ENCODE data around the gene NAA35.

Gene NAA35

GRCh38 chr9:86034863-86035734 lies 94.2 kb downstream of the NAA35 start:
- ChIA-PET POLR2A (interaction anchor here (0.6 kb wide), 1 partner anchor 167 kb away, joined by 5 read pairs; no protein-coding TSS in a partner anchor), CTCF (interaction anchor here (0.9 to 1.0 kb wide), 2 partner anchors 12 to 22 kb away, joined by 3 read pairs; no protein-coding TSS in a partner anchor)
- DNase-seq (ENCODE audit: extremely low spot score) = peak; percentile 64
- peak; percentile 52 for TF ChIP-seq CTCF (IDR thresholded peaks at IDR 0.05; ENCODE audit: control extremely low read depth, extremely low read depth, low read depth, missing control alignments)

- no peak for TF ChIP-seq CTCF (IDR thresholded peaks at IDR 0.05; ENCODE audit: control extremely low read depth, extremely low read depth, low read depth, missing control alignments)
- POLR2A ChIA-PET = interaction anchor here (0.6 kb wide), 1 partner anchor 166 kb away, joined by 5 read pairs; no protein-coding TSS in a partner anchor
- CTCF ChIA-PET = interaction anchor here (0.9 to 1.0 kb wide), 2 partner anchors 11 to 21 kb away, joined by 3 read pairs; no protein-coding TSS in a partner anchor
- no peak for DNase-seq (ENCODE audit: extremely low spot score)
Measured at GRCh38 chr9:86035827-86036440, 95.0 kb downstream of the NAA35 start.

- POLR2A ChIA-PET = no interaction called here
- DNase-seq (ENCODE audit: extremely low spot score) = no peak
- CTCF ChIA-PET = no interaction called here
- TF ChIP-seq CTCF (IDR thresholded peaks at IDR 0.05; ENCODE audit: control extremely low read depth, extremely low read depth, low read depth, missing control alignments) = no peak
Measured at GRCh38 chr9:86036555-86036954, 95.6 kb downstream of the NAA35 start.

- TF ChIP-seq CTCF (IDR thresholded peaks at IDR 0.05; ENCODE audit: control extremely low read depth, extremely low read depth, low read depth, missing control alignments) = no peak
- DNase-seq (ENCODE audit: extremely low spot score) = no peak
- ChIA-PET POLR2A (no interaction called here), CTCF (interaction anchor here (1.0 to 1.2 kb wide), 2 partner anchors 34 to 162 kb away, joined by 3 read pairs; no protein-coding TSS in a partner anchor)
Measured at GRCh38 chr9:86039991-86040860, 99.3 kb downstream of the NAA35 start.

GRCh38 chr9:86040861-86041155 lies 99.9 kb downstream of the NAA35 start:
- ChIA-PET POLR2A (no interaction called here), CTCF (interaction anchor here (1.2 to 1.5 kb wide), 2 partner anchors 22 to 34 kb away, joined by 3 to 4 read pairs; no protein-coding TSS in a partner anchor)
- TF ChIP-seq CTCF (IDR thresholded peaks at IDR 0.05; ENCODE audit: control extremely low read depth, extremely low read depth, low read depth, missing control alignments) = no peak
- DNase-seq (ENCODE audit: extremely low spot score) = no peak

GRCh38 chr9:86041311-86041741 lies 100.4 kb downstream of the NAA35 start:
- no peak for TF ChIP-seq CTCF (IDR thresholded peaks at IDR 0.05; ENCODE audit: control extremely low read depth, extremely low read depth, low read depth, missing control alignments)
- CTCF ChIA-PET = interaction anchor here (1.5 kb wide), 1 partner anchor 22 kb away, joined by 4 read pairs; no protein-coding TSS in a partner anchor
- POLR2A ChIA-PET = no interaction called here
- no peak for DNase-seq (ENCODE audit: extremely low spot score)
